Peyer's patch (tissue), 4 donors: ENCODE data around the gene MAPK8. TPM values are rescaled to one million over a fixed set of nuclear protein-coding genes. Genes with fewer than 3 reads are reported as not detected.
"Not testable (repeated sequence)": the region's sequence is repeated elsewhere in the genome, so short reads cannot be mapped to it uniquely, and the experiment has no call there.

Experiments used
- DNase-seq, 3 donors: peaks; one replicate each; pipeline ENCODE4 v3.0.0-alpha.2; 2017 to 2019
- H3K27ac ChIP-seq, 4 donors: fragments of 200-600 bp; sonication (generic); one replicate each; pipeline ENCODE4 v1.5.1; 2016 to 2019
- H3K27me3 ChIP-seq, 2 donors: fragments of 200-600 bp; sonication (generic); one replicate each; pipeline ENCODE4 v1.5.1; 2019
- H3K36me3 ChIP-seq, 3 donors: fragments of 200-600 bp; sonication (generic); one replicate each; pipeline ENCODE4 v1.5.1; 2016 to 2019
- H3K4me1 ChIP-seq, 4 donors: fragments of 200-600 bp; sonication (generic); one replicate each; pipeline ENCODE4 v1.5.1; 2016 to 2019
- H3K4me3 ChIP-seq, 4 donors: fragments of 200-600 bp; sonication (generic); 1 replicate in 3 of 4; 2 replicates in 1 of 4; pipeline ENCODE4 v1.5.1; 2016 to 2019; ENCODE audit warnings: mild to moderate bottlenecking in 1 of 4
- H3K9me3 ChIP-seq, 4 donors: fragments of 200-600 bp; sonication (generic); one replicate each; pipeline ENCODE4 v1.5.1; 2016 to 2019; ENCODE audit warnings: mild to moderate bottlenecking in 1 of 4
- CTCF ChIP-seq, 6 experiments: fragments of 450-650 bp in 4 of 6; fragments of 200-600 bp in 2 of 6; sonication (generic) in 1 of 6; IDR thresholded peaks; one replicate each; pipeline ENCODE4 v1.5.1; 2017 to 2019; ENCODE audit warnings: antibody characterized with exemption in 6 of 6, mild to moderate bottlenecking in 3 of 6, moderate library complexity in 1 of 6
- POLR2A ChIP-seq, 2 donors: fragments of 450-650 bp; IDR thresholded peaks; one replicate each; pipeline ENCODE4 v1.5.1; 2017; ENCODE audit warnings: antibody characterized with exemption in 2 of 2, mild to moderate bottlenecking in 2 of 2, moderate library complexity in 2 of 2
- total RNA-seq, 4 donors: library from RNA; depleted of rRNA; stranded (reverse); fragments of >200 nt; gene quantifications; one replicate each; pipeline ENCODE4 v1.1.0, GENCODE V29; 2016

The MAPK8 gene
- total RNA-seq, 4 donors from 2014 or later: 59.9 to 89.0 (median 67.6) TPM

- Histone ChIP-seq H3K36me3 (peaks cover 0 to 9% (median 0%) of the 10 kb centered on the region in 3 donors), H3K9me3 (peaks cover 0 to 3% (median 0%) of the 10 kb centered on the region in 4 donors), H3K4me3 (no peak overlapping the region), H3K27ac (no peak overlapping the region), H3K27me3 (no peaks in the 10 kb centered on the region), H3K4me1 (no peaks in the 10 kb centered on the region)
- DNase-seq: no peak
- no peak for TF ChIP-seq CTCF (IDR thresholded peaks at IDR 0.05)
- TF ChIP-seq POLR2A (IDR thresholded peaks at IDR 0.05): no peak
Observed at GRCh38 chr10:48417374-48417773, 110.9 kb downstream of the MAPK8 start.

GRCh38 chr10:48418189-48418788 lies 111.8 kb downstream of the MAPK8 start:
- Histone ChIP-seq H3K27me3 (no peaks in the 10 kb centered on the region), H3K36me3 (no peaks in the 10 kb centered on the region), H3K4me3 (no peak overlapping the region), H3K4me1 (no peaks in the 10 kb centered on the region), H3K9me3 (no peaks in the 10 kb centered on the region), H3K27ac (no peak overlapping the region)
- no peak for DNase-seq
- TF ChIP-seq CTCF (IDR thresholded peaks at IDR 0.05): no peak
- no peak for TF ChIP-seq POLR2A (IDR thresholded peaks at IDR 0.05)

GRCh38 chr10:48419714-48420113 lies 113.2 kb downstream of the MAPK8 start:
- H3K27ac ChIP-seq: no peak overlapping the region

GRCh38 chr10:48421862-48422261 lies 115.4 kb downstream of the MAPK8 start:
- not testable (repeated sequence) for H3K27ac ChIP-seq, H3K9me3 ChIP-seq, DNase-seq, H3K36me3 ChIP-seq, H3K27me3 ChIP-seq, H3K4me1 ChIP-seq, H3K4me3 ChIP-seq

More at GRCh38 chr10:48419714-48420113, 113.2 kb downstream of the MAPK8 start:
- H3K4me3 ChIP-seq: no peak overlapping the region
- H3K27me3 ChIP-seq: no peaks in the 10 kb centered on the region
- H3K36me3 ChIP-seq: no peaks in the 10 kb centered on the region
- DNase-seq: no peak
- no peaks in the 10 kb centered on the region for H3K9me3 ChIP-seq
- TF ChIP-seq CTCF (IDR thresholded peaks at IDR 0.05) (no peak), POLR2A (IDR thresholded peaks at IDR 0.05) (no peak)
- no peaks in the 10 kb centered on the region for H3K4me1 ChIP-seq

GRCh38 chr10:48423884-48424283 lies 117.4 kb downstream of the MAPK8 start:
- Histone ChIP-seq H3K9me3 (no peaks in the 10 kb centered on the region), H3K4me3 (no peak overlapping the region)

GRCh38 chr10:48428896-48429295 lies 122.4 kb downstream of the MAPK8 start:
- H3K36me3 ChIP-seq: peaks cover 0 to 25% (median 0%) of the 10 kb centered on the region in 3 donors
- no peak for DNase-seq
- no peak overlapping the region for H3K27ac ChIP-seq
- TF ChIP-seq CTCF (IDR thresholded peaks at IDR 0.05) (no peak), POLR2A (IDR thresholded peaks at IDR 0.05) (no peak)
- no peaks in the 10 kb centered on the region for H3K9me3 ChIP-seq
- H3K4me3 ChIP-seq: no peak overlapping the region
- no peaks in the 10 kb centered on the region for H3K4me1 ChIP-seq
- no peaks in the 10 kb centered on the region for H3K27me3 ChIP-seq

More at GRCh38 chr10:48423884-48424283, 117.4 kb downstream of the MAPK8 start:
- H3K4me1 ChIP-seq: no peaks in the 10 kb centered on the region
- no peaks in the 10 kb centered on the region for H3K27me3 ChIP-seq
- H3K27ac ChIP-seq: no peak overlapping the region
- TF ChIP-seq POLR2A (IDR thresholded peaks at IDR 0.05) (no peak), CTCF (IDR thresholded peaks at IDR 0.05) (no peak)
- DNase-seq: no peak
- peaks cover 0 to 13% (median 0%) of the 10 kb centered on the region in 3 donors for H3K36me3 ChIP-seq
